ENCODE data around the gene METTL27.

DNA sequence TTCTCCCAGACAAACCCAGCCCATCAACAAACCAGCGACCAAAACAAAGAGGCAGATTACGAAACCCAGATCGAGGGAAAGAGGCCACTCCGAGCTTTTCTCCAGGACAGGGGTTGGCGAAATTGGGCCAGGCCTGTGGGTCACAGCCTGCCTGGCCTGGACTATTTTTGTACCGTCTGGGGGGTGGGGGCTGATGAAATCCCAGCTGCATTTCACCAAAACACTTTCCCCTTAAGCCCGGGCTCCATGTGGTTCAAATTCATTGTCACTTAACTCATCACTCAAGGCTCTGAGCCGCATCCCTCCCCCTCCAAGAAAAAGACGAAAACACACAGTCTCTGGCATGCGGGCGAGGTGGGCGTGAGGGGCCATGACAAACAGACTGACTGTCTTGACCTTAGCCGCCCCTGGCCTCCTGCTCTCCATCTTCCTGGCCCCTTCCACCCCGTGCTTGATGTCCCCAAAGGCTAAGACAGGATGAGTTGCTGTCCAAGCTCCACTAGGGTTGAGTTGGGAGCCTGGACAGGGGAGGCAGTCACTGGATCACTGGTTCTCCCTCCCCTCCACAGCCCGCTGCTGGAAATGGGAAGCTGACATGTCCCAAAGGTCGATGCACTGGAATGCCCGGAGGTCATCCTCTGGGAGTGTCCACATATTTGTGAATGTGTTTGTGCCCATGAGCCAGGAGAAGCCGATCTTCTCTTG is 37.8 kb upstream of the METTL27 start:
- TF ChIP-seq, protein P1, sequence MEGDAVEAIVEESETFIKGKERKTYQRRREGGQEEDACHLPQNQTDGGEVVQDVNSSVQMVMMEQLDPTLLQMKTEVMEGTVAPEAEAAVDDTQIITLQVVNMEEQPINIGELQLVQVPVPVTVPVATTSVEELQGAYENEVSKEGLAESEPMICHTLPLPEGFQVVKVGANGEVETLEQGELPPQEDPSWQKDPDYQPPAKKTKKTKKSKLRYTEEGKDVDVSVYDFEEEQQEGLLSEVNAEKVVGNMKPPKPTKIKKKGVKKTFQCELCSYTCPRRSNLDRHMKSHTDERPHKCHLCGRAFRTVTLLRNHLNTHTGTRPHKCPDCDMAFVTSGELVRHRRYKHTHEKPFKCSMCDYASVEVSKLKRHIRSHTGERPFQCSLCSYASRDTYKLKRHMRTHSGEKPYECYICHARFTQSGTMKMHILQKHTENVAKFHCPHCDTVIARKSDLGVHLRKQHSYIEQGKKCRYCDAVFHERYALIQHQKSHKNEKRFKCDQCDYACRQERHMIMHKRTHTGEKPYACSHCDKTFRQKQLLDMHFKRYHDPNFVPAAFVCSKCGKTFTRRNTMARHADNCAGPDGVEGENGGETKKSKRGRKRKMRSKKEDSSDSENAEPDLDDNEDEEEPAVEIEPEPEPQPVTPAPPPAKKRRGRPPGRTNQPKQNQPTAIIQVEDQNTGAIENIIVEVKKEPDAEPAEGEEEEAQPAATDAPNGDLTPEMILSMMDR (IDR thresholded peaks at IDR 0.05), result no peak
- no peak for TF ChIP-seq POLR2A (IDR thresholded peaks at IDR 0.05)
- peak in 1 of 2 donors; percentile 67 for TF ChIP-seq POLR2AphosphoS5 (IDR thresholded peaks at IDR 0.05; ENCODE audit: insufficient read depth in 1 of 2, low read depth in 1 of 2)
